ENCODE results near the gene GCNT4.

GCNT4 gene

GRCh38 chr5:75016896-75017295, 35.5 kb downstream of the GCNT4 start:
- no peak overlapping the region for H3K4me3 ChIP-seq (ENCODE audit: low read depth, low read length)
- TF ChIP-seq CTCF (IDR thresholded peaks at IDR 0.05; ENCODE audit: low read depth, low read length): no peak

- TF ChIP-seq CTCF (IDR thresholded peaks at IDR 0.05; ENCODE audit: low read depth, low read length): no peak
Measured at GRCh38 chr5:75012748-75013147, 39.6 kb downstream of the GCNT4 start.

GRCh38 chr5:75010838-75011237, 41.5 kb downstream of the GCNT4 start:
- no peak for TF ChIP-seq CTCF (IDR thresholded peaks at IDR 0.05; ENCODE audit: low read depth, low read length)
- H3K4me3 ChIP-seq (ENCODE audit: low read depth, low read length): no peak overlapping the region

More at GRCh38 chr5:75012748-75013147, 39.6 kb downstream of the GCNT4 start:
- H3K4me3 ChIP-seq (ENCODE audit: low read depth, low read length): no peak overlapping the region

- no peak overlapping the region for H3K4me3 ChIP-seq (ENCODE audit: low read depth, low read length)
- no peak for TF ChIP-seq CTCF (IDR thresholded peaks at IDR 0.05; ENCODE audit: low read depth, low read length)
Measured at GRCh38 chr5:75009556-75010345, 42.6 kb downstream of the GCNT4 start.

GRCh38 chr5:75006865-75007822, 45.2 kb downstream of the GCNT4 start:
- no peak for TF ChIP-seq CTCF (IDR thresholded peaks at IDR 0.05; ENCODE audit: low read depth, low read length)
- H3K4me3 ChIP-seq (ENCODE audit: low read depth, low read length): no peak overlapping the region

- no peak overlapping the region for H3K4me3 ChIP-seq (ENCODE audit: low read depth, low read length)
- TF ChIP-seq CTCF (IDR thresholded peaks at IDR 0.05; ENCODE audit: low read depth, low read length): no peak
Measured at GRCh38 chr5:75005561-75005960, 46.8 kb downstream of the GCNT4 start.

All from WI38 (cell line).